ENCODE measurements around the gene MPC1L.
"Not testable (repeated sequence)": the region's sequence is repeated elsewhere in the genome, so short reads cannot be mapped to it uniquely, and the experiment has no call there.

Gene MPC1L

GRCh38 chrX:40580537-40581335 lies 42.5 kb upstream of the MPC1L start, which contains the start of gene ATP6AP2:
Gene ATP6AP2, plus strand, starts transcription at chrX:40580970. Its CDS starts 96 bp downstream, at chrX:40581066.
- TF ChIP-seq, protein P1, sequence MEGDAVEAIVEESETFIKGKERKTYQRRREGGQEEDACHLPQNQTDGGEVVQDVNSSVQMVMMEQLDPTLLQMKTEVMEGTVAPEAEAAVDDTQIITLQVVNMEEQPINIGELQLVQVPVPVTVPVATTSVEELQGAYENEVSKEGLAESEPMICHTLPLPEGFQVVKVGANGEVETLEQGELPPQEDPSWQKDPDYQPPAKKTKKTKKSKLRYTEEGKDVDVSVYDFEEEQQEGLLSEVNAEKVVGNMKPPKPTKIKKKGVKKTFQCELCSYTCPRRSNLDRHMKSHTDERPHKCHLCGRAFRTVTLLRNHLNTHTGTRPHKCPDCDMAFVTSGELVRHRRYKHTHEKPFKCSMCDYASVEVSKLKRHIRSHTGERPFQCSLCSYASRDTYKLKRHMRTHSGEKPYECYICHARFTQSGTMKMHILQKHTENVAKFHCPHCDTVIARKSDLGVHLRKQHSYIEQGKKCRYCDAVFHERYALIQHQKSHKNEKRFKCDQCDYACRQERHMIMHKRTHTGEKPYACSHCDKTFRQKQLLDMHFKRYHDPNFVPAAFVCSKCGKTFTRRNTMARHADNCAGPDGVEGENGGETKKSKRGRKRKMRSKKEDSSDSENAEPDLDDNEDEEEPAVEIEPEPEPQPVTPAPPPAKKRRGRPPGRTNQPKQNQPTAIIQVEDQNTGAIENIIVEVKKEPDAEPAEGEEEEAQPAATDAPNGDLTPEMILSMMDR (conservative IDR thresholded peaks at IDR 0.05; ENCODE audit: control insufficient read depth, insufficient read depth, low read depth, low read length) = no peak
- H3K4me3 ChIP-seq (ENCODE audit: control insufficient read depth, low read depth, low read length) = peak within 1 kb of the TSS; percentile 76
- DNase-seq (ENCODE audit: low read depth) = peak; percentile 89

- TF ChIP-seq, protein P1 (conservative IDR thresholded peaks at IDR 0.05; ENCODE audit: control insufficient read depth, insufficient read depth, low read depth, low read length) = no peak
- H3K4me3 ChIP-seq (ENCODE audit: control insufficient read depth, low read depth, low read length) = peak overlapping the region; percentile 76
- DNase-seq (ENCODE audit: low read depth) = peak; percentile 50
Measured at GRCh38 chrX:40581336-40581920, 41.8 kb upstream of the MPC1L start.

DNA sequence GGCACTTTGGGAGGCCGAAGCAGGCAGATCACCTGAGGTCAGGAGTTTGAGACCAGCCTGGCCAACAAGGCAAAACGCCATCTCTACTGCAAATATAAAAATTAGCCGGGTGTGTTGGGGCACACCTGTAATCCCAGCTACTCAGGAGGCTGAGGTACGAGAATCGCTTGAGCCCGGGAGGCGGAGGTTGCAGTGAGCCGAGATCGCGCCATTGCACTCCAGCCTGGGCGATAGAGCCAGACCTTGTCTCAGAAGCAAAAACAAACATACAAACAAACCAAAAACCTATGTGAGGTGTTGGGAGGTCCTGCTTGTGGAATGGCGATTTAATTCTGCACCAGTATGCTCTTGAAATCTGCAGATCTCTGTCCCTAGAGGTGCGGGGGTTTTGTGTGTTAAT lies 41.0 kb upstream of the MPC1L start:
- not testable (repeated sequence) for DNase-seq (ENCODE audit: low read depth); H3K4me3 ChIP-seq (ENCODE audit: control insufficient read depth, low read depth, low read length)

- TF ChIP-seq, protein P1 (conservative IDR thresholded peaks at IDR 0.05; ENCODE audit: control insufficient read depth, insufficient read depth, low read depth, low read length) = no peak
- no peak for DNase-seq (ENCODE audit: low read depth)
- H3K4me3 ChIP-seq (ENCODE audit: control insufficient read depth, low read depth, low read length) = no peak overlapping the region
Measured at GRCh38 chrX:40582811-40583210, 40.4 kb upstream of the MPC1L start.

DNA sequence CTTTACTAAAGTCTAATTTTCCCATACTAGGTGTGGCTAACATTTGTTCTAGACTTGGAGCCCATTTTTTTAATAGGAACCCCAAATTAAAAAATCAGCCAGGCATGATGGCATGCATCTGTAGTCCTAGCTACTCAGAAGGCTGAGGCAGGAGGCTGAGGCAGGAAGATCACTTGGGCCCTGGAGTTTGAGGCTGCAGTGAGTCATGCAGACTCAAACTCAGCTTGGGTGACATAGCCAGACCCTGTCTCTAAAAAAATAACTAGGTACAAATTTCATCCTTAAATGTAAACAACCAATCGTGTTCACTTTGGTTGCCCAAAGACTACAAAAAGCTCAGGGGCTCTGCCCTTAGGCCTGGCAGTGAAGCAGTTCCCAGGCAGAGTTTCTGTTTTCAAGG lies 35.6 kb upstream of the MPC1L start:
- DNase-seq (ENCODE audit: low read depth); H3K4me3 ChIP-seq (ENCODE audit: control insufficient read depth, low read depth, low read length): not testable (repeated sequence)

DNA sequence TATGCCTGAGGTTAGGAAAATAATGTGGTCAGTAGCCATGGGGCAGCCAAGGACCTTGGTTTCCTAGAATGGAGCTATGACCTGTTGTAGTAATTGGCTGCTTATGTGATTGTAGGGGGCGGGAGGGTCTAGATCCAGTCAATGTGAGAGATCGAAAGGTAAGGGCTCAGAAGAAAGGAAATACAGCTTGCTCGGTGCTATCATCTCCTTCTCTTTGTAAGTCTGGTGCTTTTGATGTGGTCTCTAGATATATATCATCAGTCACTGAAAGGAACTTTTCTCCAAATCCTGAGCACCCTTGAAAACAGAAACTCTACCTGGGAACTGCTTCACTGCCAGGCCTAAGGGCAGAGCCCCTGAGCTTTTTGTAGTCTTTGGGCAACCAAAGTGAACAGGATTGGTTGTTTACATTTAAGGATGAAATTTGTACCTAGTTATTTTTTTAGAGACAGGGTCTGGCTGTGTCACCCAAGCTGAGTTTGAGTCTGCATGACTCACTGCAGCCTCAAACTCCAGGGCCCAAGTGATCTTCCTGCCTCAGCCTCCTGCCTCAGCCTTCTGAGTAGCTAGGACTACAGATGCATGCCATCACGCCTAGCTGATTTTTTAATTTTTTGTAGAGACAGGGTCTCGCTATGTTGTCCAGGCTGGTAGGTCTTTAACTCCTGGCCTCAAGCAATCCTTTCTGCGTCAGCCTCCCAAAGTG lies 33.5 kb upstream of the MPC1L start:
- not testable (repeated sequence) for DNase-seq (ENCODE audit: low read depth); H3K4me3 ChIP-seq (ENCODE audit: control insufficient read depth, low read depth, low read length)

DNA sequence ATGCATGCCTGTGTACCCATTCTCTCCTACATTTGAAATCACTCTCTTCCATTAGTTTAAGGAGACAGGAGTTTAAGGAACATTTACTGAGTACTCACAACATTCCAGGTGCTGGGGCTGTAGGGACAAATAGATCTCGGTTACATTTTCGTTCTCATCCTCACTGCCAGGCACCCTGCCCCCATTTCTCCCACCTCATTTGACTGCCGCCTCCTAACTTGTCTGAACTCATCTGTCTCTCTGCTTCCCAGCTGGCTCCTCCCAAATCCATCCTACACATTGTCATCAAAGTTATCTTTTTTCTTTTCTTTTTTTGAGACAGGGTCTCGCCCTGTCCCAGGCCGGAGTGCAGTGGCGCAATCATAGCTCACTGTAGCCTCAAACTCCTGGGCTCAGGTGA lies 19.8 kb upstream of the MPC1L start:
- H3K4me3 ChIP-seq (ENCODE audit: control insufficient read depth, low read depth, low read length) = no peak overlapping the region
- TF ChIP-seq, protein P1 (conservative IDR thresholded peaks at IDR 0.05; ENCODE audit: control insufficient read depth, insufficient read depth, low read depth, low read length) = no peak
- DNase-seq (ENCODE audit: low read depth) = no peak

GRCh38 chrX:40607381-40607780 lies 15.8 kb upstream of the MPC1L start:
- TF ChIP-seq, protein P1 (conservative IDR thresholded peaks at IDR 0.05; ENCODE audit: control insufficient read depth, insufficient read depth, low read depth, low read length) = no peak
- H3K4me3 ChIP-seq (ENCODE audit: control insufficient read depth, low read depth, low read length) = no peak overlapping the region
- DNase-seq (ENCODE audit: low read depth) = no peak
